MCF 10A (cell line): ENCODE measurements around the gene NR4A1. TPM values are rescaled to one million over a fixed set of nuclear protein-coding genes. Genes with fewer than 3 reads are reported as not detected.

ENCODE experiments used
- BruUV-seq: library from RNA; stranded (reverse); fragments of 400-500 nt; replicated peaks from 2 replicates; lab custom pipeline; 2021; lab: Mats Ljungman, UMichigan
- CTCF ChIA-PET: fragments of 300-600 bp; sonication (Branson Sonifier 250); formaldehyde crosslinking; extraction: SDS; loops from one replicate; lab custom pipeline; 2021; ENCODE audit warnings: antibody characterized with exemption, inconsistent platforms; lab: Yijun Ruan, JAX
- POLR2A ChIA-PET: fragments of 300-600, 350-650 bp; sonication (Branson Sonifier 250); formaldehyde crosslinking; extraction: SDS; loops from one replicate; lab custom pipeline; 2020; ENCODE audit warnings: antibody characterized with exemption, inconsistent platforms; lab: Yijun Ruan, JAX
- DNase-seq: peaks from one replicate; pipeline ENCODE4 v3.0.0-alpha.2; 2018; ENCODE audit not compliant: unreplicated experiment
- H3K27ac Mint-ChIP-seq: one replicate; pipeline ENCODE4 v1.8.0; 2022; ENCODE audit warnings: mild to moderate bottlenecking, low read depth, mixed read lengths; ENCODE audit not compliant: unreplicated experiment
- H3K27me3 Mint-ChIP-seq: one replicate; pipeline ENCODE4 v1.8.0; 2022; ENCODE audit warnings: mixed read lengths; ENCODE audit not compliant: insufficient read depth, unreplicated experiment
- H3K36me3 Mint-ChIP-seq: one replicate; pipeline ENCODE4 v1.8.0; 2022; ENCODE audit warnings: mild to moderate bottlenecking, moderate library complexity, mixed read lengths; ENCODE audit not compliant: insufficient read depth, unreplicated experiment
- H3K4me1 Mint-ChIP-seq: one replicate; pipeline ENCODE4 v1.8.0; 2022; ENCODE audit warnings: mixed read lengths; ENCODE audit not compliant: insufficient read depth, unreplicated experiment
- H3K4me3 Mint-ChIP-seq: one replicate; pipeline ENCODE4 v1.8.0; 2022; ENCODE audit warnings: mild to moderate bottlenecking, moderate library complexity, mixed read lengths; ENCODE audit not compliant: unreplicated experiment
- H3K9me3 Mint-ChIP-seq: one replicate; pipeline ENCODE4 v1.8.0; 2022; ENCODE audit warnings: mixed read lengths; ENCODE audit not compliant: unreplicated experiment
- CTCF ChIP-seq: fragments of 200-600 bp; IDR thresholded peaks from one replicate; pipeline ENCODE4 v1.8.0; 2022; ENCODE audit warnings: antibody characterized with exemption, mild to moderate bottlenecking; ENCODE audit not compliant: unreplicated experiment
- intact Hi-C: fragments of 100-400 bp; cut with micrococcal nuclease; formaldehyde crosslinking; loops from 2 replicates; pipeline ENCODE4 v1.14.1; 2022
- total RNA-seq: library from RNA; stranded (reverse); gene quantifications from 2 replicates; pipeline ENCODE4 v1.2.3, GENCODE V29; 2022

The NR4A1 gene
- total RNA-seq, 1 experiment from 2014 or later = 2.9 TPM

GRCh38 chr12:52024845-52025230 lies 26.4 kb upstream of the NR4A1 start:
- ChIA-PET CTCF (interaction anchor here (0.5 to 17.1 kb wide), 36 partner anchors 8 to 1520 kb away, joined by 3 to 560 read pairs (median 6); partner anchors contain the start of genes ANKRD33, ATG101, NR4A1 and SMIM41), POLR2A (interaction anchor here (0.7 to 2.2 kb wide), 8 partner anchors 12 to 123 kb away, joined by 3 to 33 read pairs (median 4); partner anchors contain the start of gene ATG101)
- DNase-seq = no peak
- Mint-ChIP-seq H3K9me3 (no peaks in the 10 kb centered on the region), H3K36me3 (no peaks in the 10 kb centered on the region), H3K27me3 (peaks cover 10% of the 10 kb centered on the region), H3K4me1 (peaks cover 11% of the 10 kb centered on the region), H3K4me3 (no peak overlapping the region), H3K27ac (no peak overlapping the region)
- intact Hi-C loops = loop anchor here (1.0 to 2.0 kb wide), 6 partner anchors 32 to 130 kb away; partner anchors contain the start of gene ATG101
- no TSS peak for BruUV-seq
- TF ChIP-seq CTCF = no peak

- no peaks in the 10 kb centered on the region for H3K27me3 Mint-ChIP-seq
- BruUV-seq = no TSS peak
- H3K4me1 Mint-ChIP-seq = peaks cover 11% of the 10 kb centered on the region
- no peak overlapping the region for H3K27ac Mint-ChIP-seq
- ChIA-PET CTCF (interaction anchor here (0.6 to 17.1 kb wide), 39 partner anchors 9 to 960 kb away, joined by 3 to 560 read pairs (median 6); partner anchors contain the start of genes ANKRD33, ATG101, NR4A1 and SMIM41), POLR2A (interaction anchor here (0.9 to 2.2 kb wide), 3 partner anchors 26 to 45 kb away, joined by 3 to 33 read pairs (median 6); partner anchors contain the start of gene ATG101)
- no peak for DNase-seq
- intact Hi-C loops = no loop called here
- TF ChIP-seq CTCF = no peak
- H3K9me3 Mint-ChIP-seq = no peaks in the 10 kb centered on the region
- H3K4me3 Mint-ChIP-seq = no peak overlapping the region
- H3K36me3 Mint-ChIP-seq = no peaks in the 10 kb centered on the region
Measured at GRCh38 chr12:52026263-52026662, 25.0 kb upstream of the NR4A1 start.

GRCh38 chr12:52027085-52027843 lies 24.0 kb upstream of the NR4A1 start:
- POLR2A ChIA-PET = interaction anchor here (0.6 to 2.2 kb wide), 2 partner anchors 44 to 71 kb away, joined by 3 to 33 read pairs; partner anchors contain the start of gene ATG101
- Mint-ChIP-seq H3K27me3 (no peaks in the 10 kb centered on the region), H3K9me3 (no peaks in the 10 kb centered on the region)

More at GRCh38 chr12:52027085-52027843, 24.0 kb upstream of the NR4A1 start:
- TF ChIP-seq CTCF = no peak
- Mint-ChIP-seq H3K36me3 (no peaks in the 10 kb centered on the region), H3K4me3 (no peak overlapping the region), H3K4me1 (peaks cover 14% of the 10 kb centered on the region), H3K27ac (no peak overlapping the region)
- CTCF ChIA-PET = interaction anchor here (0.6 to 17.1 kb wide), 12 partner anchors 10 to 1074 kb away, joined by 3 to 560 read pairs (median 10); partner anchors contain the start of genes ATG101, NR4A1 and SMIM41
- intact Hi-C loops = no loop called here
- no peak for DNase-seq
- BruUV-seq = no TSS peak
